Measurements from ENCODE around the gene CXCL3. TPM values are rescaled to one million over a fixed set of nuclear protein-coding genes. Genes with fewer than 3 reads are reported as not detected.

The CXCL3 gene
- total RNA-seq, 4 donors from 2014 or later, result 0.62 to 2.5 TPM; not detected in 2

- no peaks in the 10 kb centered on the region for H3K27me3 ChIP-seq
- H3K36me3 ChIP-seq, result no peaks in the 10 kb centered on the region
- TF ChIP-seq CTCF (IDR thresholded peaks at IDR 0.05) (no peak), POLR2A (IDR thresholded peaks at IDR 0.05) (no peak)
- DNase-seq, result no peak
- H3K4me3 ChIP-seq, result no peak overlapping the region
- H3K27ac ChIP-seq, result no peak overlapping the region
- intact Hi-C loops (cut with DNase I; ENCODE audit: low total_unique reads), result no loop called here
- no peaks in the 10 kb centered on the region for H3K4me1 ChIP-seq
- H3K9me3 ChIP-seq, result no peaks in the 10 kb centered on the region
Measured at GRCh38 chr4:74045772-74046171, 7.3 kb upstream of the CXCL3 start.

GRCh38 chr4:74045247-74045646 lies 6.8 kb upstream of the CXCL3 start:
- Histone ChIP-seq H3K9me3 (no peaks in the 10 kb centered on the region), H3K4me1 (no peaks in the 10 kb centered on the region), H3K36me3 (no peaks in the 10 kb centered on the region), H3K4me3 (no peak overlapping the region), H3K27ac (no peak overlapping the region), H3K27me3 (no peaks in the 10 kb centered on the region)
- TF ChIP-seq CTCF (IDR thresholded peaks at IDR 0.05), result no peak
- TF ChIP-seq POLR2A (IDR thresholded peaks at IDR 0.05), result no peak
- DNase-seq, result no peak
- intact Hi-C loops (cut with DNase I; ENCODE audit: low total_unique reads), result no loop called here

GRCh38 chr4:74044677-74045076 lies 6.2 kb upstream of the CXCL3 start:
- no peaks in the 10 kb centered on the region for H3K9me3 ChIP-seq
- intact Hi-C loops (cut with DNase I; ENCODE audit: low total_unique reads), result no loop called here
- H3K36me3 ChIP-seq, result no peaks in the 10 kb centered on the region
- H3K27ac ChIP-seq, result no peak overlapping the region
- no peaks in the 10 kb centered on the region for H3K4me1 ChIP-seq
- no peak for TF ChIP-seq POLR2A (IDR thresholded peaks at IDR 0.05)
- TF ChIP-seq CTCF (IDR thresholded peaks at IDR 0.05), result no peak
- no peak overlapping the region for H3K4me3 ChIP-seq
- no peak for DNase-seq
- no peaks in the 10 kb centered on the region for H3K27me3 ChIP-seq

GRCh38 chr4:74042681-74043080 lies 4.2 kb upstream of the CXCL3 start:
- no peaks in the 10 kb centered on the region for H3K9me3 ChIP-seq
- no peak overlapping the region for H3K4me3 ChIP-seq
- TF ChIP-seq CTCF (IDR thresholded peaks at IDR 0.05), result no peak
- no peak for TF ChIP-seq POLR2A (IDR thresholded peaks at IDR 0.05)

GRCh38 chr4:74041418-74041817 lies 2.9 kb upstream of the CXCL3 start:
- H3K4me3 ChIP-seq, result no peak overlapping the region
- H3K27me3 ChIP-seq, result no peaks in the 10 kb centered on the region
- no peaks in the 10 kb centered on the region for H3K9me3 ChIP-seq
- TF ChIP-seq POLR2A (IDR thresholded peaks at IDR 0.05), result no peak
- no peak for TF ChIP-seq CTCF (IDR thresholded peaks at IDR 0.05)
- intact Hi-C loops (cut with DNase I; ENCODE audit: low total_unique reads), result no loop called here
- H3K4me1 ChIP-seq, result no peaks in the 10 kb centered on the region
- no peak for DNase-seq
- H3K27ac ChIP-seq, result no peak overlapping the region
- H3K36me3 ChIP-seq, result no peaks in the 10 kb centered on the region

More at GRCh38 chr4:74042681-74043080, 4.2 kb upstream of the CXCL3 start:
- no peak for DNase-seq
- H3K4me1 ChIP-seq, result no peaks in the 10 kb centered on the region
- no peaks in the 10 kb centered on the region for H3K27me3 ChIP-seq
- H3K27ac ChIP-seq, result no peak overlapping the region
- no peaks in the 10 kb centered on the region for H3K36me3 ChIP-seq
- intact Hi-C loops (cut with DNase I; ENCODE audit: low total_unique reads), result no loop called here
